Measurements from ENCODE around the gene VWA8. TPM values are rescaled to one million over a fixed set of nuclear protein-coding genes. Genes with fewer than 3 reads are reported as not detected.

VWA8 gene
- total RNA-seq, 1 experiment from 2014 or later, result 22.6 TPM

GRCh38 chr13:41833201-41833600 lies 127.7 kb downstream of the VWA8 start (continued):
- TF ChIP-seq, protein P1, sequence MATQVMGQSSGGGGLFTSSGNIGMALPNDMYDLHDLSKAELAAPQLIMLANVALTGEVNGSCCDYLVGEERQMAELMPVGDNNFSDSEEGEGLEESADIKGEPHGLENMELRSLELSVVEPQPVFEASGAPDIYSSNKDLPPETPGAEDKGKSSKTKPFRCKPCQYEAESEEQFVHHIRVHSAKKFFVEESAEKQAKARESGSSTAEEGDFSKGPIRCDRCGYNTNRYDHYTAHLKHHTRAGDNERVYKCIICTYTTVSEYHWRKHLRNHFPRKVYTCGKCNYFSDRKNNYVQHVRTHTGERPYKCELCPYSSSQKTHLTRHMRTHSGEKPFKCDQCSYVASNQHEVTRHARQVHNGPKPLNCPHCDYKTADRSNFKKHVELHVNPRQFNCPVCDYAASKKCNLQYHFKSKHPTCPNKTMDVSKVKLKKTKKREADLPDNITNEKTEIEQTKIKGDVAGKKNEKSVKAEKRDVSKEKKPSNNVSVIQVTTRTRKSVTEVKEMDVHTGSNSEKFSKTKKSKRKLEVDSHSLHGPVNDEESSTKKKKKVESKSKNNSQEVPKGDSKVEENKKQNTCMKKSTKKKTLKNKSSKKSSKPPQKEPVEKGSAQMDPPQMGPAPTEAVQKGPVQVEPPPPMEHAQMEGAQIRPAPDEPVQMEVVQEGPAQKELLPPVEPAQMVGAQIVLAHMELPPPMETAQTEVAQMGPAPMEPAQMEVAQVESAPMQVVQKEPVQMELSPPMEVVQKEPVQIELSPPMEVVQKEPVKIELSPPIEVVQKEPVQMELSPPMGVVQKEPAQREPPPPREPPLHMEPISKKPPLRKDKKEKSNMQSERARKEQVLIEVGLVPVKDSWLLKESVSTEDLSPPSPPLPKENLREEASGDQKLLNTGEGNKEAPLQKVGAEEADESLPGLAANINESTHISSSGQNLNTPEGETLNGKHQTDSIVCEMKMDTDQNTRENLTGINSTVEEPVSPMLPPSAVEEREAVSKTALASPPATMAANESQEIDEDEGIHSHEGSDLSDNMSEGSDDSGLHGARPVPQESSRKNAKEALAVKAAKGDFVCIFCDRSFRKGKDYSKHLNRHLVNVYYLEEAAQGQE (IDR thresholded peaks at IDR 0.05; ENCODE audit: low read depth), result no peak
- no peak for TF ChIP-seq EZH2 (IDR thresholded peaks at IDR 0.05)
- TF ChIP-seq MAX (IDR thresholded peaks at IDR 0.05), result no peak
- no peak for TF ChIP-seq EZH2phosphoT487 (IDR thresholded peaks at IDR 0.05; ENCODE audit: borderline replicate concordance)
- TF ChIP-seq SIN3A (IDR thresholded peaks at IDR 0.05; ENCODE audit: low read depth), result no peak
- no peak for TF ChIP-seq RAD21 (IDR thresholded peaks at IDR 0.05; ENCODE audit: low read depth)

- Histone ChIP-seq H3K27me3 (ENCODE audit: insufficient read depth, low read length) (no peaks in the 10 kb centered on the region), H3K27ac (ENCODE audit: low read depth, low read length) (peak overlapping the region; percentile 26; the same call in 1 of the 2 replicates), H3K9me2 (ENCODE audit: insufficient read depth) (no peaks in the 10 kb centered on the region), H4K20me1 (ENCODE audit: insufficient read depth) (no peaks in the 10 kb centered on the region), H3K9me3 (ENCODE audit: control insufficient read depth in 1 of 2, insufficient read depth in 1 of 2, low read depth in 1 of 2, low read length in 2 of 2) (no peaks in the 10 kb centered on the region), H3K9ac (ENCODE audit: low read length) (no peak overlapping the region), H3K4me3 (replicated peaks in 1 of 2; ENCODE audit: low read depth in 1 of 2, low read length in 2 of 2) (peak overlapping the region in 1 of 2 experiments; percentile 26; a peak in 2 of 4 replicates), H3K79me2 (ENCODE audit: insufficient read depth, low read length) (no peaks in the 10 kb centered on the region), H3K36me3 (ENCODE audit: control insufficient read depth in 1 of 2, insufficient read depth in 2 of 2, low read length in 2 of 2) (peaks cover 5% of the 10 kb centered on the region in 2 experiments; a peak in 2 of 4 replicates), H2AFZ (ENCODE audit: low read depth, low read length, poor library complexity, severe bottlenecking) (no peak overlapping the region), H3K4me2 (ENCODE audit: low read length) (peak overlapping the region; percentile 68), H3K4me1 (ENCODE audit: control insufficient read depth in 1 of 2, insufficient read depth in 2 of 2, low read length in 2 of 2) (peaks cover 18% of the 10 kb centered on the region in 2 experiments)
- BruUV-seq (replicated peaks), result no TSS peak
- ChIA-PET POLR2A (no interaction called here), RAD21 (ENCODE audit: low non-redundant PET in 1 of 2, low total read pairs in 2 of 2, uncharacterized antibody in 2 of 2, unreplicated experiment in 2 of 2) (no interaction called here), CTCF (no interaction called here)
- intact Hi-C loops (cut with micrococcal nuclease), result no loop called here
- peak; percentile 39 for DNase-seq (ENCODE audit: low read depth, low spot score)
- peak; percentile 78 for ATAC-seq
- TF ChIP-seq SIN3A (IDR thresholded peaks at IDR 0.05; ENCODE audit: low read depth), result 0 out of 2 replicates have a peak, but pooled peaks have one; percentile 30
- no peak for TF ChIP-seq RAD21 (IDR thresholded peaks at IDR 0.05; ENCODE audit: low read depth)
- TF ChIP-seq POLR2A (IDR thresholded peaks at IDR 0.05; ENCODE audit: borderline replicate concordance, extremely low read depth, insufficient read depth, insufficient read length), result no peak
- peak; percentile 50; the same call in 1 of the 2 replicates for TF ChIP-seq JUND (IDR thresholded peaks at IDR 0.05)
- TF ChIP-seq, protein P1 (IDR thresholded peaks at IDR 0.05; ENCODE audit: low read depth), result no peak
- no peak for TF ChIP-seq TCF7L2 (IDR thresholded peaks at IDR 0.05; ENCODE audit: borderline replicate concordance, extremely low read depth, insufficient read depth, insufficient read length)
- TF ChIP-seq EGR1 (IDR thresholded peaks at IDR 0.05; ENCODE audit: low read depth), result no peak
- no peak for TF ChIP-seq YY1 (IDR thresholded peaks at IDR 0.05; ENCODE audit: extremely low read depth, insufficient replicate concordance, low read depth, low read length)
- TF ChIP-seq MAX (IDR thresholded peaks at IDR 0.05), result no peak; the same call in 1 of the 2 replicates
- TF ChIP-seq SRF (IDR thresholded peaks at IDR 0.05; ENCODE audit: low read depth), result no peak
- TF ChIP-seq FOSL1 (IDR thresholded peaks at IDR 0.05; ENCODE audit: low read depth), result peak; percentile 38; the same call in 1 of the 2 replicates
- peak; percentile 87 for TF ChIP-seq CEBPB (IDR thresholded peaks at IDR 0.05; ENCODE audit: low read depth)
- TF ChIP-seq ELF1 (IDR thresholded peaks at IDR 0.05; ENCODE audit: borderline replicate concordance, low read depth), result no peak
- TF ChIP-seq SP1 (IDR thresholded peaks at IDR 0.05; ENCODE audit: low read depth), result peak; percentile 36
Measured at GRCh38 chr13:41827507-41828213, 133.2 kb downstream of the VWA8 start.

Measured in HCT116 (cell line).